Mesenchymal stem cell (in vitro differentiated cells and primary cell): ENCODE results near the gene DNAJC6.

Source experiments
- DNase-seq: peaks from one replicate; pipeline ENCODE4 v3.0.0-alpha.2; 2013
- H2AFZ ChIP-seq: one replicate; pipeline ENCODE4 v1.6.1; 2013; ENCODE audit warnings: low read depth, mild to moderate bottlenecking, control low read depth, inconsistent platforms, low read length, moderate library complexity
- H2AK5ac ChIP-seq: 2 replicates; pipeline ENCODE4 v1.6.1; 2013; ENCODE audit warnings: low read length, moderate library complexity, mild to moderate bottlenecking, inconsistent platforms; ENCODE audit not compliant: severe bottlenecking
- H2BK120ac ChIP-seq: one replicate; pipeline ENCODE4 v1.6.1; 2013; ENCODE audit warnings: low read depth, mild to moderate bottlenecking, inconsistent platforms, low read length, moderate library complexity
- H2BK12ac ChIP-seq, 2 experiments: one replicate each; pipeline ENCODE4 v1.6.1; 2013; ENCODE audit warnings: inconsistent platforms in 2 of 2, low read length in 2 of 2, mild to moderate bottlenecking in 2 of 2, moderate library complexity in 2 of 2, control low read depth in 1 of 2
- H2BK15ac ChIP-seq: one replicate; pipeline ENCODE4 v1.6.1; 2013; ENCODE audit warnings: mild to moderate bottlenecking, low read depth, inconsistent platforms; ENCODE audit not compliant: poor library complexity, severe bottlenecking
- H2BK5ac ChIP-seq: 2 replicates; pipeline ENCODE4 v1.6.1; 2013; ENCODE audit warnings: low read depth, mild to moderate bottlenecking, low read length, control low read depth, inconsistent platforms; ENCODE audit not compliant: poor library complexity, severe bottlenecking
- H3K14ac ChIP-seq, 2 experiments: one replicate each; pipeline ENCODE4 v1.6.1; 2013; ENCODE audit warnings: inconsistent platforms in 2 of 2, low read length in 2 of 2, control low read depth in 1 of 2, mild to moderate bottlenecking in 1 of 2, moderate library complexity in 1 of 2
- H3K18ac ChIP-seq, 2 experiments: one replicate each; pipeline ENCODE4 v1.6.1; 2013; ENCODE audit warnings: inconsistent platforms in 2 of 2, low read length in 2 of 2, control low read depth in 1 of 2, low read depth in 1 of 2, mild to moderate bottlenecking in 1 of 2
- H3K23ac ChIP-seq, 2 experiments: one replicate each; pipeline ENCODE4 v1.6.1; 2013; ENCODE audit warnings: inconsistent platforms in 2 of 2, low read length in 2 of 2, mild to moderate bottlenecking in 2 of 2, moderate library complexity in 2 of 2, control low read depth in 1 of 2
- H3K27ac ChIP-seq: 2 replicates; pipeline ENCODE4 v1.5.1; 2013; ENCODE audit warnings: mild to moderate bottlenecking, moderate library complexity, low read length, control low read depth, inconsistent platforms; ENCODE audit not compliant: poor library complexity, severe bottlenecking
- H3K27me3 ChIP-seq, 2 experiments: 2 replicates each; pipeline versions ENCODE4 v1.6.1 to v1.7.0; 2013; ENCODE audit warnings: low read length in 2 of 2, mild to moderate bottlenecking in 2 of 2, moderate library complexity in 2 of 2, control low read depth in 1 of 2, inconsistent platforms in 1 of 2; ENCODE audit not compliant: control insufficient read depth in 1 of 2, insufficient read depth in 1 of 2
- H3K36me3 ChIP-seq, 2 experiments: 2 replicates each; pipeline versions ENCODE4 v1.6.1 to v1.7.0; 2013; ENCODE audit warnings: low read length in 2 of 2, control low read depth in 1 of 2, inconsistent platforms in 1 of 2, low read depth in 1 of 2, mild to moderate bottlenecking in 1 of 2; ENCODE audit not compliant: insufficient read depth in 2 of 2, control insufficient read depth in 1 of 2
- H3K4ac ChIP-seq, 2 experiments: one replicate each; pipeline ENCODE4 v1.6.1; 2013; ENCODE audit warnings: inconsistent platforms in 2 of 2, low read length in 2 of 2, mild to moderate bottlenecking in 2 of 2, moderate library complexity in 2 of 2, control low read depth in 1 of 2, low read depth in 1 of 2
- H3K4me1 ChIP-seq: 2 replicates; pipeline ENCODE4 v1.6.1; 2013; ENCODE audit warnings: low read depth, low read length, control low read depth; ENCODE audit not compliant: control insufficient read depth, insufficient read depth
- H3K4me2 ChIP-seq: 2 replicates; pipeline ENCODE4 v1.6.1; 2013; ENCODE audit warnings: low read length, mild to moderate bottlenecking, inconsistent platforms; ENCODE audit not compliant: poor library complexity, severe bottlenecking
- H3K4me3 ChIP-seq, 2 experiments: 2 replicates each; pipeline versions ENCODE4 v1.5.1 to v1.7.0; 2013; ENCODE audit warnings: low read length in 2 of 2, mild to moderate bottlenecking in 2 of 2, control low read depth in 1 of 2, low read depth in 1 of 2; ENCODE audit not compliant: insufficient read depth in 1 of 2
- H3K79me1 ChIP-seq: replicated peaks from 2 replicates; pipeline ENCODE4 v1.6.1; 2013; ENCODE audit warnings: mild to moderate bottlenecking, control low read depth, low read length, inconsistent platforms; ENCODE audit not compliant: poor library complexity, severe bottlenecking
- H3K9ac ChIP-seq: 2 replicates; pipeline ENCODE4 v1.7.0; 2013; ENCODE audit warnings: mild to moderate bottlenecking, low read length, moderate library complexity
- H3K9me3 ChIP-seq: 2 replicates; pipeline ENCODE4 v1.7.0; 2013; ENCODE audit warnings: mild to moderate bottlenecking, low read length; ENCODE audit not compliant: control insufficient read depth
- H4K8ac ChIP-seq: one replicate; pipeline ENCODE4 v1.6.1; 2013; ENCODE audit warnings: inconsistent platforms, mild to moderate bottlenecking, low read length, moderate library complexity
- H4K91ac ChIP-seq: one replicate; pipeline ENCODE4 v1.6.1; 2013; ENCODE audit warnings: mild to moderate bottlenecking, low read length, inconsistent platforms
- WGBS: methylation state at CpG from one replicate; pipeline ENCODE4 v1.1.7; 2013; ENCODE audit warnings: mixed read lengths; 5-methylcytosine and 5-hydroxymethylcytosine counted together

The DNAJC6 gene

DNA sequence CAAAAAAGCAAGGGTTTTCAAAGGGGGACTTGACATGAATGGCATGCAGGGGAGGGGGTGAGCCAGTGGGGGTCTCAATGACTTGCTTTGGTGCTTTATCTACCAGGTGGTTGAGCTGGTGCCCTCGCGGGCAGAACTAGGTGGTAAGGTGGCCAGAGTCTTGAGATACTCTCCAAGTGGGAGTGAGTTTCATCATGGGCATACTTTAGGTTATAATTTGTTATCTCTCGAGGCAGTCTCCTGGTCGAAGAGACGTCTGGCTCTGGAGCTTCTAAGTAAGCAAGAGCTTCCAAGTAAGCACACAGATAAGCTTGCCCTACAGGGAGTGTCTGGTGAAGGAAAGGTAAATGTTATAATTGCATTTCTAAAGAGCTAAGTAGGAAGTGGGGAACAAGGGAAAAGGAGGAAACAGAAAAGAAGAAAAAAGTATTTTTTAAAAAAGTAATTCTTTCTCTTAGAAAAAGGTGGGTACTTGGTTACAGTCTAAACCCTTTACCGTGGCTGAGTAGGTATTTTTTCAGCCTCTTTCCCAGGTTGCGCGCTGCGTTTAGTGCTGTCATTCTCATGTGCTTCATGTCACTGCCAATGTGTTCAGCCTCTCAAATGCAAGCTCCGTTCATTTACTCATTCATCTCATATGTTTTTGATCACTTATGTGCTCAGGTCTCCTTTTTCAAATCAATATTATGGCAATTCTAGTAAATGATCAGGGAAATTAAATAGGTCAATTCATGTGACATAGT is 31.6 kb upstream of the DNAJC6 start:
- H4K8ac ChIP-seq, result no peak overlapping the region
- H3K4ac ChIP-seq, result no peak overlapping the region
- H3K4me2 ChIP-seq, result no peak overlapping the region
- no peak overlapping the region for H3K18ac ChIP-seq
- peaks cover 4% of the 10 kb centered on the region for H3K79me1 ChIP-seq
- no peak overlapping the region for H3K4me3 ChIP-seq
- H3K27ac ChIP-seq, result no peak overlapping the region
- H4K91ac ChIP-seq, result no peak overlapping the region
- H3K27me3 ChIP-seq, result no peaks in the 10 kb centered on the region
- H3K4me1 ChIP-seq, result peaks cover 8% of the 10 kb centered on the region
- no peaks in the 10 kb centered on the region for H3K36me3 ChIP-seq
- H2BK120ac ChIP-seq, result no peak overlapping the region
- no peak overlapping the region for H2AK5ac ChIP-seq
- H3K9ac ChIP-seq, result no peak overlapping the region
- H3K14ac ChIP-seq, result no peak overlapping the region
- whole genome bisulfite sequencing, result 42% methylated on average over 10 of the region's 10 CpGs
- H2BK5ac ChIP-seq, result no peak overlapping the region
- DNase-seq, result no peak
- H3K23ac ChIP-seq, result no peak overlapping the region
- no peak overlapping the region for H2BK15ac ChIP-seq
- H2AFZ ChIP-seq, result no peak overlapping the region
- H2BK12ac ChIP-seq, result no peak overlapping the region
- no peaks in the 10 kb centered on the region for H3K9me3 ChIP-seq

DNA sequence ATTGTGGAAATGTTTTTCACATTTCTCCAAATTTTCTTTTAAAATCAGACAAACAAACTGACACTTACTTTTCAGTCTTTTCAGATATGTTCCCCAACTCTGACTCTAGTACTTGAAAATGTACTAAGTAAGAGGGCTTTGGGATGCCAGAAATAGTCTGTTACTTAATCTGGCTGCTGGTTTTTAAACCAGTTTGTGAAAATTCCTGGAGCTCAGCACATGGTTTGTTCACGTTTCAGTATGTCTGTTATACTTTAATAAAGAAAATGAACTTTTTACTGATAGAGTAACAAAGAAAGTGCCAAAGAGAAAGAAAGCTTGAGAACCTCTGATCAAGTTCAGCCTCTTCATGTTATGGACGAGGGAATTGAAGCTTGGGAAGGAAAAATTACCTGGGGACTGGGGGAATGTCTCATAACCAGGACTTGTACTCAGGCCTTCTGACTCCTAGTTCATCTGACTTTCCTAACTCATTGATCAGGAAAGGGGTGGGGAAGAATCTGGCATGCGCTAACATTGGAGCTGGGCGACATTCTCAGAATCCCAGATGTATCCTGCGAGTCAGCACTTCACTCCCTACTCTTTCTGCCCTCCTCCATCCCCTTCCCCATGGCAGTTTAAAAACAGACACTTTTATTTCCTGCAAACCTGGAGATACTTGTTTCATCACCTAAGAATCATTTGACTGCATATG is 30.8 kb upstream of the DNAJC6 start:
- no peak overlapping the region for H2BK120ac ChIP-seq
- no peaks in the 10 kb centered on the region for H3K27me3 ChIP-seq
- no peak overlapping the region for H3K9ac ChIP-seq
- H2BK12ac ChIP-seq, result no peak overlapping the region
- no peaks in the 10 kb centered on the region for H3K36me3 ChIP-seq
- H3K4me2 ChIP-seq, result no peak overlapping the region
- H3K23ac ChIP-seq, result no peak overlapping the region
- H2AFZ ChIP-seq, result no peak overlapping the region
- H2AK5ac ChIP-seq, result no peak overlapping the region
- H3K79me1 ChIP-seq, result peaks cover 4% of the 10 kb centered on the region
- H2BK15ac ChIP-seq, result no peak overlapping the region
- WGBS, result 50% methylated on average over 4 of the region's 5 CpGs
- peaks cover 8% of the 10 kb centered on the region for H3K4me1 ChIP-seq
- no peak overlapping the region for H3K4ac ChIP-seq
- DNase-seq, result peak; percentile 20
- H3K18ac ChIP-seq, result no peak overlapping the region
- no peaks in the 10 kb centered on the region for H3K9me3 ChIP-seq
- no peak overlapping the region for H2BK5ac ChIP-seq
- H4K8ac ChIP-seq, result no peak overlapping the region
- no peak overlapping the region for H4K91ac ChIP-seq
- H3K27ac ChIP-seq, result no peak overlapping the region
- H3K14ac ChIP-seq, result no peak overlapping the region
- no peak overlapping the region for H3K4me3 ChIP-seq

DNA sequence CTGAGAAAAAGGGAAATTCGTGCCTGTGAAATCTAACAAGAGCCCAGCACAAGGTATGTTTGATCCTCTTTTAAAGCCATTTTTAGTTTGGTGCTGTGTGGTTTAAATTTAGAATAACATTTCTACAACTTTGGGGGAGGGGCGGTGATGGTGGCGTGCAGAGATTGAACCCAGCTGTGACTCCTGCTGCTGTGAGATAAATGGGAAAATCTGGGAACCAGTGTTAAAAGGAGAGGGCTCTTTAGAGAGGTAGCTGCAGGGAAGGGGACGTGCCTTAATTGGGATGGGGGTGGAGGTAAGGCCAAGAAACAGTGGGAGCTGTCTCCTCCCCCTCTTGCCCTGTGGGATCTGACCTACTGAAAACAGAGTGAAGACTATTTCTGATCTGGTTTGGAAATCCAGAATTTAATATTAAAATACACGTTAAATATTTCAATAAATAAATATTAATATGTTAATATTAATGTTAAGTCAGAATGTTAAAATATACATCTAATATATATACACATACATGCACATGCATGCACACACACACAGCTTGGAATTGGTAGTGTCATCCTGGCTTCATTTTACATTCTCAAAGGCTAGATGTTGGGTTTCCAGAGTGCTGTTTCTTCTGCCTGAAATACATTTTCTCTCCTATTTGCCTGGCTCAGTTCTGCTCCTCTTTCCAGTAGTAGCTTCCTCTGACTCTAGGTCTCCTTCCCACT is 30.1 kb upstream of the DNAJC6 start:
- Histone ChIP-seq H2BK12ac (no peak overlapping the region), H3K4ac (no peak overlapping the region), H3K9me3 (no peaks in the 10 kb centered on the region), H4K8ac (no peak overlapping the region), H2AFZ (no peak overlapping the region), H3K36me3 (no peaks in the 10 kb centered on the region), H3K27ac (no peak overlapping the region), H3K4me3 (no peak overlapping the region), H3K14ac (no peak overlapping the region), H2BK15ac (no peak overlapping the region), H2BK120ac (no peak overlapping the region), H4K91ac (no peak overlapping the region), H2AK5ac (no peak overlapping the region), H3K4me2 (no peak overlapping the region), H3K4me1 (peaks cover 8% of the 10 kb centered on the region), H3K27me3 (no peaks in the 10 kb centered on the region), H3K18ac (no peak overlapping the region), H3K9ac (no peak overlapping the region), H3K79me1 (peaks cover 4% of the 10 kb centered on the region), H3K23ac (no peak overlapping the region), H2BK5ac (no peak overlapping the region)
- peak; percentile 17 for DNase-seq
- 29% methylated on average over 4 of the region's 5 CpGs for WGBS

DNA sequence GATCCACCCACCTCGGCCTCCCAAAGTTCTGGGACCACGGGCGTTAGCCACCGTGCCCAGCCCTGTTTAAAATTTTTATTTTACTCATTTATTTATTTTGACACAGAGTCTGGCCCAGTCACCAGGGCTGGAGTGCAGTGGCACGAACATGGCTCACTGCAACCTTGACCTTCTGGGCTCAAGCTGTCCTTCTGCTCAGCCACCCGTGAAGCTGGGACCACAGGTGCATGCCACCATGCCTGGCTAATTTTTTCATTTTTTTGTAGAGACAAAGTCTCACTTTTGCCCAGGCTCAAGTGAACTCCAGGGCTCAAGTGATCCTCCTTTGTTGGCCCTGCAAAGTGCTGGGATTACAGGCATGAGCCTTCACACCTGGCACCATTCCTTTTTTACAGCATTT is 27.5 kb upstream of the DNAJC6 start:
- Histone ChIP-seq H3K14ac (no peak overlapping the region), H2BK5ac (no peak overlapping the region), H3K4me1 (peaks cover 8% of the 10 kb centered on the region), H3K4me2 (no peak overlapping the region), H2BK12ac (no peak overlapping the region), H3K4me3 (no peak overlapping the region), H3K23ac (no peak overlapping the region), H4K8ac (no peak overlapping the region), H3K18ac (no peak overlapping the region), H4K91ac (no peak overlapping the region), H3K27me3 (no peaks in the 10 kb centered on the region), H3K36me3 (no peaks in the 10 kb centered on the region), H3K4ac (no peak overlapping the region), H2AFZ (no peak overlapping the region), H3K9me3 (no peaks in the 10 kb centered on the region), H2BK120ac (no peak overlapping the region), H2AK5ac (no peak overlapping the region), H3K79me1 (peaks cover 4% of the 10 kb centered on the region), H2BK15ac (no peak overlapping the region), H3K9ac (no peak overlapping the region), H3K27ac (no peak overlapping the region)
- no peak for DNase-seq
- 94% methylated on average over 6 of the region's 6 CpGs for WGBS
